Measurements from ENCODE around the gene ZFYVE21.

ZFYVE21 gene

DNA sequence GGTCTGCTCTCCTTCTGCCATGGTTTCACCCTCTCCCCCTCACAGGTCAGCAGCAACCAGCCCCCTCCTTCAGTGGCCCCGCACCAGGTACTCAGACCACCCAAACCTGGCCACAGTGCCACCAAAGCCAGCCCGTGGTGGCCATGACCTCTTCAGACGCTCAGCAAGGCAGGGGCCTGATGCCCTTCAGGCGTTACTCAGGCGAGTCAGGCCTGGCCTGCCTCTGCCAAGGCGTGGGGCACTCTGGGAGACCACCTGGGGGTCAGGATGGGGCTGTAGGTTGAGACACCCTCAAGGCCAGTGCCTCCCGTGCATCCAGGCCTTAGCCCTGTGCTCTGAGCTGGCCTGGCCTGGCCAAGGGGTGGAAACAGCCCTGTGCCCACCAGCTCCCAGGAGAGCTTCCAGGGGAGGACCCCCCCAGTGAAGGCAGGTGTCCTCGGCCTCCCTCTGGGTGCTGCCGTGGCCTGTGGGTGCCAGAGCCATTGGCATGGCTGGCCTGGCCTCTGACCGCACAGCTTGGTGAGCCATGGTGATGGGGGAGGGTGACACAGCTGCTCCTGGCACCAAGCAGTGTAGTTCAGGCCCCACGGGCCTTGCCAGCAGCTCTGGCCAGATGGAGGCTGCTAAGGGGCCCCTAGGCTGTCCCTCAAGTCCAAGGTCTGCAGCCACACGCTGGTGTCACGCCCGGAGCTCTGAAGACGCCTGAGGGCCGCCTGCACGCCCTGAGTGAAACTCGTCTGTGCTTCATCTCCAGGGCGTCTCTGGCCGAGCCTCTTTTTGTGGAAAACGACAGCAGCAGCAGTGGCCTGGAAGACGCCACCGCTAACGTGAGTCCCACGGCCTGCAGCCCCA lies 15.5 kb upstream of the ZFYVE21 start:
- Histone ChIP-seq H3K4me3 (ENCODE audit: low read depth in 1 of 2, low read length in 2 of 2) (no peak overlapping the region), H3K4me1 (ENCODE audit: control insufficient read depth in 1 of 2, insufficient read depth in 2 of 2, low read length in 2 of 2) (peaks cover 9 to 51% of the 10 kb centered on the region in 2 donors), H3K9me3 (ENCODE audit: control insufficient read depth in 1 of 2, low read length in 2 of 2) (no peaks in the 10 kb centered on the region), H3K36me3 (ENCODE audit: control insufficient read depth in 1 of 2, insufficient read depth in 2 of 2, low read length in 2 of 2) (peaks cover 11 to 55% of the 10 kb centered on the region in 2 donors), H3K27ac (ENCODE audit: low read length) (no peak overlapping the region), H3K27me3 (ENCODE audit: low read depth, low read length) (no peaks in the 10 kb centered on the region)

DNA sequence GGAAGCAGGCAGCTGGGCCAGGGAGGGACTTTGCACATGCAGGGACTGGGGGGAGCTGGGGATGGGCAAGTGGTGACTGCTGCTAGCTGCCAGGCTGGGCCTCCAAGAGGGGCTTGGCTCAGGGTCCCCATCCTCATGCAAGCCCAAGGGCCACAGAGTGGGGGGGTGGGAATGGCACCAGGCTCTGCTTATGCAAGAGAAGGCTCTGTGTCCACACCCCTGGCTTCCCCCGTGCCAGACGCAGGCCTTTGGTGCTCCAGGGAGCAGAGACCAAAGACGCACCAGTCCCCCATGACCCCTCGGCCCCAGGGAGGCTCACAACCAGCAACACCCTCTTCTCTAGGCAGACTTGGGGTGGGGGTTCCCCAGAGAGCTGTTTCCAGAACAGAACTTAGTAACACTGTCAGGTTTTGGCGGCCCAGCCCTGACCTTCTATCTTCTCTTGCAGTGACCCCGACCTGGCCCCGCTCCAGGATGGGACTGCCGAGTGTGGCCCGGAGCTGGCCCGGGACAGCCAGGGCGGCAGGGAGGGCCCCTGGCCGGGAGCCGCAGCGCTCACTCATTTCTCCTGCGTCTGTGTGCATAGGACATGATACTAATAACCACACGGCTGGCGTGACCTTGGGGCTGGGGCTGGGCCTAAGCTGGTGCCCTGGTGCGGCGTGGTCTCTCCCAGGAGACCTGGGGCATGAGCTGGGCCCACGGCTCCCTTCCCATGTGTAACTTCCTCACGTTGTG lies 14.7 kb upstream of the ZFYVE21 start:
- Histone ChIP-seq H3K4me1 (ENCODE audit: control insufficient read depth in 1 of 2, insufficient read depth in 2 of 2, low read length in 2 of 2) (peaks cover 9 to 43% of the 10 kb centered on the region in 2 donors), H3K27me3 (ENCODE audit: low read depth, low read length) (no peaks in the 10 kb centered on the region), H3K9me3 (ENCODE audit: control insufficient read depth in 1 of 2, low read length in 2 of 2) (no peaks in the 10 kb centered on the region), H3K27ac (ENCODE audit: low read length) (no peak overlapping the region), H3K36me3 (ENCODE audit: control insufficient read depth in 1 of 2, insufficient read depth in 2 of 2, low read length in 2 of 2) (peaks cover 11 to 59% of the 10 kb centered on the region in 2 donors), H3K4me3 (ENCODE audit: low read depth in 1 of 2, low read length in 2 of 2) (no peak overlapping the region)

DNA sequence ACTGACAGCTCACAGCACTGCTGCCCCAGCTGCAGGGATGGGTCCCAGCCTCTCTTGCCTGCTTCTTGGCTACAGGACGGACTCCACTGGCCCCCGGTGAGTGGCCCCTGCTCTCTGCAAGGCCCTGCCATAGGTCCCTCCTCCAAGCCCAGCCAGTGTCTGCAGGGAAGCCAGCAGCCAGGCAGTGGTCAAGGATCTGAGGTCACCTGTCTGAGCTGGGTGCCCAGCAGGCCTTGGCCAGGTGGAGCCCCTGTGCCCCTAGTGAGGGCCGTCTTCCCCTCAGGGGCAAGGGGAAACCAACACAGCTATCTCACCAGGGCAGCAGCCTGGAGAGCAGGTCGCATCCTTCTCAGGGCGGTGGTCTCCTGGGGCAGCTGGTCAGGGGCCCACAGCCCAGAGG lies 13.5 kb upstream of the ZFYVE21 start:
- Histone ChIP-seq H3K27me3 (ENCODE audit: low read depth, low read length) (no peaks in the 10 kb centered on the region), H3K4me3 (ENCODE audit: low read depth in 1 of 2, low read length in 2 of 2) (no peak overlapping the region), H3K27ac (ENCODE audit: low read length) (no peak overlapping the region), H3K36me3 (ENCODE audit: control insufficient read depth in 1 of 2, insufficient read depth in 2 of 2, low read length in 2 of 2) (peaks cover 11 to 66% of the 10 kb centered on the region in 2 donors), H3K9me3 (ENCODE audit: control insufficient read depth in 1 of 2, low read length in 2 of 2) (no peaks in the 10 kb centered on the region), H3K4me1 (ENCODE audit: control insufficient read depth in 1 of 2, insufficient read depth in 2 of 2, low read length in 2 of 2) (peaks cover 6 to 32% of the 10 kb centered on the region in 2 donors)

DNA sequence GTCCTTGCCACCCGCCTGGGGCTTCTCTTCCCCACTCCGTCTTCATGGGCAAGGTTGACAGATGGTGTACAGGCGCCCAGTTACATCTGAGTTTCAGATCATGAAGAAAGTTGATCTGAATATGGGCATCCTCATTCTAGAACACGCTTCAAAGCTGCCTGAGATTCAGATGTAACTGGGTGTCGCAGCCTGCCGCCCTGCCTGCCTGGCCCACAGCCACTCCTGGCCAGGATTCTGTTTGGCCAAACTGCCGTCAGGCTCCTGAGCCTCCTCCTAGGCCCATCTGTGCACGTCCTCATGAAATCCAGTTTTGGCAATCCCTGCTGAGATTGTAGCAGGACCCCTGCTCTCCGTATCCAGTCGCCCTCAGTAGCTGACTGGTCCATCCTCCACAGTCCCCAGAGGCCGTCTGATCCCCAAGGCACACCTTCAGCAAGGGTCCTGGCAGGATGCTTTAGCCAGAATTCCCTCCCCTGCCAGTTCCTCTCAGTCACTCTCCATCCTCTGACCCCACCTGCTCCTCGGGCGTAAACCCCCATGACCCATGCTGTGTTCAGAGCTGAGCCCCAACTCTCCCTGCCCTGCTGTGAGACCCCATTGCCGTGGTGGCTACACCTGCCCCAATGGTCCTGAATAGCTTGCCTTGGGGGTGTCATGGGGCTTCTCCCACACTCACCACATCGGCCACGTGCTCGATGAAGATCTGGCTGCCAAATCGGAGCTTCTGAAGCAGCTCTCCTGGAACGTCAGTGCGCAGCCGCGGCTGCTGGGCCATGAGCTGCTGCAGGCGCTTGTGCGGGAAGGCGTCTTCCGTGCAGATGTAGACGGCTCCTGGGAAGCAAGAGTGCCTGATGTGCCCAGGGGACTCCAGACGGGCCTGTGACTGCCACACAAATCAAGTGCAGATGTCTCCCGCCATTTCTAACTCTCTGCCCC lies 12.8 kb upstream of the ZFYVE21 start:
- Histone ChIP-seq H3K36me3 (ENCODE audit: control insufficient read depth in 1 of 2, insufficient read depth in 2 of 2, low read length in 2 of 2) (peaks cover 11 to 62% of the 10 kb centered on the region in 2 donors), H3K4me1 (ENCODE audit: control insufficient read depth in 1 of 2, insufficient read depth in 2 of 2, low read length in 2 of 2) (peaks cover 0 to 25% of the 10 kb centered on the region in 2 donors)

DNA sequence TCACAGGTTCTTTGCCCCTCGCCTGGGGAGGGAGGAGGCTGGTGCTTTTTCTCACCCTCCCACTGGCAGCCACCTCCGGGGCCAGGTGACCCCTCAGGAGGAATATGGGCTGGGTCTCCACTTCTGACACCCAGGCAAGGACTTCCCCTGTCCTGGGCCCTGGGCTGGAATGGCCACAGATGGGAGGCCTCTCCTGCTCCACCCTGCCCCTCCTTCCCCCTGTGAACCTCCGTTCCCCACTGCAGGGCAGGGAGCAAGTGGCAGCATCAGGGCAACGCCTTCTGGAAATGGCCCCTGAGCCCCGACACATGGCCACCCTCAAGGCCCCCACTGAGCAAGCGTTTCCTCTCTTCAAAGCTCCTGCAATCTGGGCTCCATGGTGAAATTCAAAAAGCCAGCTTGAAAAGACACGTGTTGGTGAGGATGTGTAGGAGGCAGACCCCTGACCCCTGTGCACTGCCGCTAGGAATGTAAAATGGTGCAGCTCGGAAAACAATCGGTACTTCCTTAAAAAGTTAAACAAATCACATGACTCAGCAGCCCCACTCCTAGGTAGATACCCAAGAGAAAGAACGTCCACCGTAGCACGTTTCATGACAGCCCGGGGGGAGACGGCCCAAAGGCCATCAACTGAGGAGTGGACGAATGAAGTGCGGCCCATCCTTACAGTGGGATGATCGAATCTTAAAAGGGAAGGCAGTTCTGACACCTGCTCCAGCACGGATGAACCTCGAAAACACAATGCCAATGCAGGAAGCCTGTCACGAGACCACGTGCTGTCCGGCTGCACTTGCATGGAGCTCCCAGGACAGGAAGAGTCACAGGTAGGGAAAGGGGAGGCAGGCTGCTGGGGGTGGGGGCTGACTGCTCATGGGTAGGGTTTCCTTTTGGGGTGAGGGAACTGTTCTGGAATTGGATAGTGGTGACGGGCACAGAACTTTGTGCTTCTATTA lies 11.9 kb upstream of the ZFYVE21 start:
- Histone ChIP-seq H3K36me3 (ENCODE audit: control insufficient read depth in 1 of 2, insufficient read depth in 2 of 2, low read length in 2 of 2) (peaks cover 11 to 57% of the 10 kb centered on the region in 2 donors), H3K27ac (ENCODE audit: low read length) (no peak overlapping the region), H3K4me1 (ENCODE audit: control insufficient read depth in 1 of 2, insufficient read depth in 2 of 2, low read length in 2 of 2) (peaks cover 0 to 18% of the 10 kb centered on the region in 2 donors)

More for the DNA sequence above, 12.8 kb upstream of the ZFYVE21 start:
- H3K4me3 ChIP-seq (ENCODE audit: low read depth in 1 of 2, low read length in 2 of 2) = no peak overlapping the region
- H3K27ac ChIP-seq (ENCODE audit: low read length) = no peak overlapping the region
- H3K9me3 ChIP-seq (ENCODE audit: control insufficient read depth in 1 of 2, low read length in 2 of 2) = no peaks in the 10 kb centered on the region
- no peaks in the 10 kb centered on the region for H3K27me3 ChIP-seq (ENCODE audit: low read depth, low read length)

DNA sequence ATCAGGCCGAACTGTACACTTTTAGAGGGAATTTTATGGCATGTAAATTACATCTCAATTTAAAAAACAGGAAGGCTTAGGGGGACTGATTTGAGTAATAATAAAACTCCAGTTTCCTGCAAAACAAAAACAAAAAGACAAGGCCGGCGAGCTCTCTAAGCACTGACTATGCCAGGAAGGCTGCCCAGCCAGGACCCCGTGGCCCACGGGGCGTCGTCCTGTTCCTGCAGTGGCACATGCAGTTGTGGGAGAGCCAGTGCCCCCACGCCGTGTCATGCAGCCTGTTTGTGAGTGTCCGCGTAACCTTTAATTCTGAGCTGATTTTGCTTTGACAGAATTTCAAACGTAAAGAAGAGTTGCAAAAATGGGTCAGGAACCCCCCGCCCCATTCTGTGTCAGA lies 10.9 kb upstream of the ZFYVE21 start:
- Histone ChIP-seq H3K27me3 (ENCODE audit: low read depth, low read length) (no peaks in the 10 kb centered on the region), H3K4me3 (ENCODE audit: low read depth in 1 of 2, low read length in 2 of 2) (no peak overlapping the region), H3K9me3 (ENCODE audit: control insufficient read depth in 1 of 2, low read length in 2 of 2) (no peaks in the 10 kb centered on the region), H3K36me3 (ENCODE audit: control insufficient read depth in 1 of 2, insufficient read depth in 2 of 2, low read length in 2 of 2) (peaks cover 4 to 48% of the 10 kb centered on the region in 2 donors), H3K4me1 (ENCODE audit: control insufficient read depth in 1 of 2, insufficient read depth in 2 of 2, low read length in 2 of 2) (peaks cover 0 to 15% of the 10 kb centered on the region in 2 donors), H3K27ac (ENCODE audit: low read length) (no peak overlapping the region)

More for the DNA sequence above, 11.9 kb upstream of the ZFYVE21 start:
- no peaks in the 10 kb centered on the region for H3K27me3 ChIP-seq (ENCODE audit: low read depth, low read length)
- no peak overlapping the region for H3K4me3 ChIP-seq (ENCODE audit: low read depth in 1 of 2, low read length in 2 of 2)
- no peaks in the 10 kb centered on the region for H3K9me3 ChIP-seq (ENCODE audit: control insufficient read depth in 1 of 2, low read length in 2 of 2)

DNA sequence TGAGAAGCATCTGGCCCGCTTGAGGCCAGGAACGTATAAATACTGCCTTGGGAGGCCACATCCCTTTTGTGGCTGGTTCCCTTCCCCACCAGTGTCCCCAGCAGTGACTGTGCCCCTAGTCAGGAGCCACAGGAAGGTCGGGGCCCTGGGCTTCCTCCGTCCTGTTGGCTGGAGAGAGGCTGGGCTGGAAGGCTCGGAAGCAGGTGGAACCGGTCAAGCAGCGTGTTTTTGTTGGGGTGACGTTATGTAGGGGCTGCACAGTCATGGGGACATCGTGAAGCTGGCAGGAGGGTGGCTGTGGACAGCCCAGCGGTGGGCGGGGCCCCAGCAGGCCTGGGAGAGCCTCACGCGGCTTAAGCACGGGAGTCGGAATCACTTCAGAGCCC lies 10.5 kb upstream of the ZFYVE21 start:
- H3K36me3 ChIP-seq (ENCODE audit: control insufficient read depth in 1 of 2, insufficient read depth in 2 of 2, low read length in 2 of 2) = peaks cover 3 to 48% of the 10 kb centered on the region in 2 donors
- no peak overlapping the region for H3K27ac ChIP-seq (ENCODE audit: low read length)
- no peaks in the 10 kb centered on the region for H3K27me3 ChIP-seq (ENCODE audit: low read depth, low read length)
- peaks cover 0 to 14% of the 10 kb centered on the region in 2 donors for H3K4me1 ChIP-seq (ENCODE audit: control insufficient read depth in 1 of 2, insufficient read depth in 2 of 2, low read length in 2 of 2)
- no peaks in the 10 kb centered on the region for H3K9me3 ChIP-seq (ENCODE audit: control insufficient read depth in 1 of 2, low read length in 2 of 2)
- H3K4me3 ChIP-seq (ENCODE audit: low read depth in 1 of 2, low read length in 2 of 2) = no peak overlapping the region

DNA sequence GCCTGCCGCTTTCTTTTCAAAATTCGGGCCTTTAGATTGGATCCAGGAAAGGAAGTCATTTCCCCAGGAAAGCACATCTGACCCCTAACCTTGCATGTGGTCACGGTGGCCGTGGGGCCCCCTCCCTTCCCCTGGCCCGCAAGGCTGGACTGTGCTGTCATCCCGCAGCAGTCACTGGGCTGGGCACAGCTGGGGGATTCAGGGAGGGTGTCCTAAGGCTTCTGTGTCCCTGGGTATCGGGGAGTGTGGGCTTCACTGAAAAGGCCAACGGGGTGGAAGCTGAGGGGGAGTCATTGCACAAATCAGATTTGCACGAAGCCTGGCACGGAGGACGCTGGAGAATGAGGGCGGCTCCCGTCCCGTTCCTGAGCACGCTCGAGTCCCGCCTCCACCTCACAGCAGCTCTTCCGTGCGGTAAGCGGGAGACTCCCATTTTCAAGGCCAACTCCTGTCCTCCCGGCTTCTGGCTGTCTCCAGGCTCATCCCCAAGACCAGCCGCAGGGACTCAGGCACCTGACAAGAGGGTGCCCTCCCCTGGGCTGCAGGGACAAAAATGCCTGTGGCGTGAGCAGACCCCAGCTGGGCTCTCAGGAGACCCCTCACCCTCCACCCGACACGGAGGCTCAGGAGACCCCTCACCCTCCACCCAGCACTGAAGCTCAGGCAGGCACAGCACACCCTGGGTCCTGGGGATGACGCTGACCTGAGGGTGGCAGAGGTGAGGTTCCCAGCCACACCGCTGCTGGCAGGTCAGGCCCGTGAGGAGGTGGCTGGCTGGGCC lies 9.9 kb upstream of the ZFYVE21 start:
- no peaks in the 10 kb centered on the region for H3K27me3 ChIP-seq (ENCODE audit: low read depth, low read length)
- no peak overlapping the region for H3K27ac ChIP-seq (ENCODE audit: low read length)
- no peaks in the 10 kb centered on the region for H3K9me3 ChIP-seq (ENCODE audit: control insufficient read depth in 1 of 2, low read length in 2 of 2)
- peaks cover 3 to 48% of the 10 kb centered on the region in 2 donors for H3K36me3 ChIP-seq (ENCODE audit: control insufficient read depth in 1 of 2, insufficient read depth in 2 of 2, low read length in 2 of 2)
- H3K4me1 ChIP-seq (ENCODE audit: control insufficient read depth in 1 of 2, insufficient read depth in 2 of 2, low read length in 2 of 2) = peaks cover 0 to 8% of the 10 kb centered on the region in 2 donors
- no peak overlapping the region for H3K4me3 ChIP-seq (ENCODE audit: low read depth in 1 of 2, low read length in 2 of 2)

DNA sequence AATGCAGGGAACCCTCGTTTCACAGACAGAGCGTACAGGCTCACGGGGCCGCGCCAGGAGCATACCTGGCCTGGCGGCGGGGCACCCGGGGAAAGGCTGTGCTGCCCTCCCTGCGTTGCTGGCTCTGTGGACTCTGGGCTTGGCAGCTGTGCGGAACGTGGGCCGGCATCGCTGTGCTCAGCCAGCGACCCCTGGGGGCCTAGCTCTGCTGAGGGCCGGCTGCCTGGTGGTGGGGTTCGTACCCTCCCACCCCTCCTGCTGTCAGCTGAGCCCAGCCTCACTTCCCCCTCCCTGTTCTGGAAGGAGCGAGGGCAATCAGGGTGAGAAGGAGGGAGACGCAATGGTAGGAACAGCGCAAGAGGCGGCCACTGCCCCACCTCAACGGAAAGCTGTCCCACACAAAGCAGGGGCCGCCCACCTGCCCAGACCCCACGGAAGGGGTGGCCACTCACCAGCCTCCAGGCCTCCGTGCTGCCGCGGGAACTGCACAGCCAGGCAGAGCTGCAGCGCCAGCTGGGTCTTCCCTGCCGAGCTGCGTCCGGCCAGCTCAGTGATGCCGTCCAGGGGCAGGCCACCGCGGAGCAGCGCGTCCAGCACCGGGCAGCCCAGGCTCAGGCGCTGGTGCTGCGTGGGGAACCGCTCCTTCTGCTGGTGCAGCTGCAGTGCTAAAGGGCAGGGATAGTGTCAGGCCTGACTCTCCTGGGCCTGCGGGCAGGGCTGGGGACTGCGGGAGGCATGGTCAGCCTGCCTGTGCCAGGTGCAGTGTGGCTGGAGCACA lies 8.9 kb upstream of the ZFYVE21 start:
- Histone ChIP-seq H3K27me3 (ENCODE audit: low read depth, low read length) (no peaks in the 10 kb centered on the region), H3K4me3 (ENCODE audit: low read depth in 1 of 2, low read length in 2 of 2) (no peak overlapping the region), H3K9me3 (ENCODE audit: control insufficient read depth in 1 of 2, low read length in 2 of 2) (no peaks in the 10 kb centered on the region), H3K4me1 (ENCODE audit: control insufficient read depth in 1 of 2, insufficient read depth in 2 of 2, low read length in 2 of 2) (peaks cover 4 to 11% of the 10 kb centered on the region in 2 donors), H3K27ac (ENCODE audit: low read length) (no peak overlapping the region), H3K36me3 (ENCODE audit: control insufficient read depth in 1 of 2, insufficient read depth in 2 of 2, low read length in 2 of 2) (peaks cover 3 to 41% of the 10 kb centered on the region in 2 donors)
